Endothelial cell of umbilical vein (primary cell): ENCODE measurements around the gene ATP5MC2.

ENCODE experiments used
- GATA2 ChIP-seq: IDR thresholded peaks from 2 replicates; pipeline ENCODE4 v1.7.0; 2011; ENCODE audit warnings: low read depth, mild to moderate bottlenecking, moderate library complexity, mixed read lengths, low read length; ENCODE audit not compliant: insufficient read length, insufficient read depth
- TF ChIP-seq, protein P1 (sequence below), 2 donors: IDR thresholded peaks; 1 replicate in 1 of 2; 2 replicates in 1 of 2; pipeline ENCODE4 v1.5.1; 2011; ENCODE audit warnings: low read length in 2 of 2, mild to moderate bottlenecking in 2 of 2, moderate library complexity in 2 of 2, control low read depth in 1 of 2, inconsistent platforms in 1 of 2, low read depth in 1 of 2; ENCODE audit not compliant: insufficient read depth in 1 of 2; ENCODE audit errors: extremely low read depth in 1 of 2

DNA sequence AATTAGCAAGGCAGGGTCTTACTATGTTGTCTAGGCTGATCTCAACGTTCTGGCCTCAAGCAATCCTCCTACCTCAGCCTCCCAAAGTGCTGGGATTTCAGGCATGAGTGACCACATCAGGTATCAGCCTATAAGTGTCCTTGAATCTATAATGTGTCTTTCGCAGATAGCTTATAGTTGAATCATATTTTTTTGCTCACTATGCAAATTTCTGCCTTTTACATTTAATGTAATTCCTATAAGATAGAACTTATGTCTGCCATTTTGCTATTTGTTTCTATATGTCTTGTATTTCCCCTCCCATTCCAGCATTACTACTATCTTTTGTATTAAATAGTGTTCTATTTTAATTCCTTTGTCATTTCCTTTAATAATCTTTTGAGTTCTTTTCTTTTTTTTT lies 39.2 kb downstream of the ATP5MC2 start:
- TF ChIP-seq, protein P1, sequence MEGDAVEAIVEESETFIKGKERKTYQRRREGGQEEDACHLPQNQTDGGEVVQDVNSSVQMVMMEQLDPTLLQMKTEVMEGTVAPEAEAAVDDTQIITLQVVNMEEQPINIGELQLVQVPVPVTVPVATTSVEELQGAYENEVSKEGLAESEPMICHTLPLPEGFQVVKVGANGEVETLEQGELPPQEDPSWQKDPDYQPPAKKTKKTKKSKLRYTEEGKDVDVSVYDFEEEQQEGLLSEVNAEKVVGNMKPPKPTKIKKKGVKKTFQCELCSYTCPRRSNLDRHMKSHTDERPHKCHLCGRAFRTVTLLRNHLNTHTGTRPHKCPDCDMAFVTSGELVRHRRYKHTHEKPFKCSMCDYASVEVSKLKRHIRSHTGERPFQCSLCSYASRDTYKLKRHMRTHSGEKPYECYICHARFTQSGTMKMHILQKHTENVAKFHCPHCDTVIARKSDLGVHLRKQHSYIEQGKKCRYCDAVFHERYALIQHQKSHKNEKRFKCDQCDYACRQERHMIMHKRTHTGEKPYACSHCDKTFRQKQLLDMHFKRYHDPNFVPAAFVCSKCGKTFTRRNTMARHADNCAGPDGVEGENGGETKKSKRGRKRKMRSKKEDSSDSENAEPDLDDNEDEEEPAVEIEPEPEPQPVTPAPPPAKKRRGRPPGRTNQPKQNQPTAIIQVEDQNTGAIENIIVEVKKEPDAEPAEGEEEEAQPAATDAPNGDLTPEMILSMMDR (IDR thresholded peaks at IDR 0.05; ENCODE audit: extremely low read depth in 1 of 2, insufficient read depth in 1 of 2, low read depth in 1 of 2, low read length in 2 of 2), result no peak
- no peak for TF ChIP-seq GATA2
